Prostate gland (tissue), 2 donors: ENCODE data around the gene AOAH. TPM values are rescaled to one million over a fixed set of nuclear protein-coding genes. Genes with fewer than 3 reads are reported as not detected.

Experiments
- DNase-seq: peaks from one replicate; pipeline ENCODE4 v3.0.0-alpha.2; 2019; ENCODE audit warnings: low spot score
- H3K27ac ChIP-seq, 2 donors: fragments of 200-600 bp; sonication (generic); 2 replicates each; pipeline ENCODE4 v1.5.1; 2017 to 2019
- H3K27me3 ChIP-seq: fragments of 200-600 bp; sonication (generic); replicated peaks from 2 replicates; pipeline ENCODE4 v1.5.1; 2019; ENCODE audit not compliant: insufficient read depth
- H3K36me3 ChIP-seq, 2 donors: fragments of 200-600 bp; sonication (generic); 1 replicate in 1 of 2; 2 replicates in 1 of 2; pipeline versions ENCODE4 v1.5.1 to v1.8.1; 2017 to 2019
- H3K4me1 ChIP-seq: fragments of 200-600 bp; sonication (generic); replicated peaks from 2 replicates; pipeline ENCODE4 v1.5.1; 2019
- H3K4me3 ChIP-seq, 2 donors: fragments of 200-600 bp; sonication (generic); 2 replicates each; pipeline ENCODE4 v1.5.1; 2017 to 2019
- H3K9me3 ChIP-seq: fragments of 200-600 bp; sonication (generic); 2 replicates; pipeline ENCODE4 v1.5.1; 2017
- CTCF ChIP-seq, 4 experiments: fragments of 200-600 bp in 2 of 4; fragments of 450-650 bp in 2 of 4; sonication (generic) in 2 of 4; IDR thresholded peaks; 1 replicate in 3 of 4; 2 replicates in 1 of 4; pipeline ENCODE4 v1.5.1; 2016 to 2019; ENCODE audit warnings: antibody characterized with exemption in 4 of 4, mild to moderate bottlenecking in 2 of 4, moderate library complexity in 2 of 4
- POLR2A ChIP-seq: fragments of 450-650 bp; IDR thresholded peaks from one replicate; pipeline ENCODE4 v1.6.1; 2016; ENCODE audit warnings: antibody characterized with exemption, mild to moderate bottlenecking
- POLR2AphosphoS5 ChIP-seq: sonication (generic); formaldehyde crosslinking; IDR thresholded peaks from one replicate; pipeline ENCODE4 v1.6.1; 2017; ENCODE audit warnings: antibody characterized with exemption
- WGBS: methylation state at CpG from one replicate; pipeline ENCODE4 v1.1.5; 2018; 5-methylcytosine and 5-hydroxymethylcytosine counted together
- intact Hi-C: fragments of 100-400 bp; cut with DNase I; formaldehyde crosslinking; loops from one replicate; pipeline ENCODE4 v1.14.2; 2022
- total RNA-seq, 2 donors: library from RNA; depleted of rRNA; stranded (reverse); fragments of >200 nt; gene quantifications; one replicate each; pipeline ENCODE4 v1.1.0, GENCODE V29; 2016

The AOAH gene
- total RNA-seq, 2 donors from 2014 or later, result 4.1 to 4.8 TPM

GRCh38 chr7:36683695-36684357 is 40.5 kb downstream of the AOAH start:
- Histone ChIP-seq H3K27ac (no peak overlapping the region), H3K4me1 (no peaks in the 10 kb centered on the region), H3K9me3 (no peaks in the 10 kb centered on the region), H3K36me3 (no peaks in the 10 kb centered on the region), H3K27me3 (no peaks in the 10 kb centered on the region), H3K4me3 (no peak overlapping the region)
- TF ChIP-seq POLR2A, result no peak
- 92% methylated on average over 4 of the region's 4 CpGs for WGBS
- intact Hi-C loops, result no loop called here
- DNase-seq, result no peak

- no peaks in the 10 kb centered on the region for H3K36me3 ChIP-seq
- TF ChIP-seq POLR2A (no peak), CTCF (IDR thresholded peaks at IDR 0.05) (no peak), POLR2AphosphoS5 (no peak)
- WGBS, result 98% methylated on average over 1 of the region's 1 CpG
- no peak for DNase-seq
- H3K4me3 ChIP-seq, result no peak overlapping the region
- intact Hi-C loops, result no loop called here
- no peaks in the 10 kb centered on the region for H3K27me3 ChIP-seq
- H3K27ac ChIP-seq, result no peak overlapping the region
- no peaks in the 10 kb centered on the region for H3K9me3 ChIP-seq
- H3K4me1 ChIP-seq, result no peaks in the 10 kb centered on the region
Measured at GRCh38 chr7:36683111-36683510, 41.2 kb downstream of the AOAH start.

- Histone ChIP-seq H3K36me3 (no peaks in the 10 kb centered on the region), H3K27me3 (no peaks in the 10 kb centered on the region), H3K4me1 (no peaks in the 10 kb centered on the region), H3K27ac (no peak overlapping the region), H3K4me3 (no peak overlapping the region), H3K9me3 (no peaks in the 10 kb centered on the region)
- TF ChIP-seq POLR2AphosphoS5 (no peak), POLR2A (no peak), CTCF (IDR thresholded peaks at IDR 0.05) (no peak)
- WGBS, result 86% methylated on average over 2 of the region's 2 CpGs
- intact Hi-C loops, result no loop called here
- DNase-seq, result no peak
Measured at GRCh38 chr7:36682102-36682501, 42.2 kb downstream of the AOAH start.

GRCh38 chr7:36677769-36678437 is 46.4 kb downstream of the AOAH start:
- intact Hi-C loops, result loop anchor here (10.0 kb wide), 1 partner anchor 517 kb away; no protein-coding TSS in a partner anchor
- Histone ChIP-seq H3K27ac (no peak overlapping the region), H3K9me3 (no peaks in the 10 kb centered on the region), H3K27me3 (no peaks in the 10 kb centered on the region), H3K4me1 (no peaks in the 10 kb centered on the region), H3K36me3 (no peaks in the 10 kb centered on the region), H3K4me3 (no peak overlapping the region)
- DNase-seq, result no peak
- TF ChIP-seq POLR2A (no peak), POLR2AphosphoS5 (no peak), CTCF (IDR thresholded peaks at IDR 0.05) (no peak)
- 96% methylated on average over 2 of the region's 2 CpGs for WGBS

GRCh38 chr7:36673703-36674102 is 50.6 kb downstream of the AOAH start:
- Histone ChIP-seq H3K4me3 (no peak overlapping the region), H3K27me3 (no peaks in the 10 kb centered on the region), H3K27ac (no peak overlapping the region), H3K36me3 (no peaks in the 10 kb centered on the region), H3K9me3 (no peaks in the 10 kb centered on the region), H3K4me1 (no peaks in the 10 kb centered on the region)
- no peak for DNase-seq
- 97% methylated on average over 6 of the region's 6 CpGs for WGBS
- intact Hi-C loops, result loop anchor here (5.0 to 10.0 kb wide), 2 partner anchors 186 to 521 kb away; no protein-coding TSS in a partner anchor
- TF ChIP-seq POLR2A (no peak), CTCF (IDR thresholded peaks at IDR 0.05) (no peak), POLR2AphosphoS5 (no peak)
